ENCODE measurements around the gene GNAZ. TPM values are rescaled to one million over a fixed set of nuclear protein-coding genes. Genes with fewer than 3 reads are reported as not detected.

GNAZ gene
- total and polyA plus RNA-seq, 4 donors: 0.21 to 2.2 (median 0.38) TPM

GRCh38 chr22:23112472-23113012, 42.2 kb downstream of the GNAZ start:
- TF ChIP-seq YY1 (IDR thresholded peaks at IDR 0.05): no peak
- TF ChIP-seq, protein P1, sequence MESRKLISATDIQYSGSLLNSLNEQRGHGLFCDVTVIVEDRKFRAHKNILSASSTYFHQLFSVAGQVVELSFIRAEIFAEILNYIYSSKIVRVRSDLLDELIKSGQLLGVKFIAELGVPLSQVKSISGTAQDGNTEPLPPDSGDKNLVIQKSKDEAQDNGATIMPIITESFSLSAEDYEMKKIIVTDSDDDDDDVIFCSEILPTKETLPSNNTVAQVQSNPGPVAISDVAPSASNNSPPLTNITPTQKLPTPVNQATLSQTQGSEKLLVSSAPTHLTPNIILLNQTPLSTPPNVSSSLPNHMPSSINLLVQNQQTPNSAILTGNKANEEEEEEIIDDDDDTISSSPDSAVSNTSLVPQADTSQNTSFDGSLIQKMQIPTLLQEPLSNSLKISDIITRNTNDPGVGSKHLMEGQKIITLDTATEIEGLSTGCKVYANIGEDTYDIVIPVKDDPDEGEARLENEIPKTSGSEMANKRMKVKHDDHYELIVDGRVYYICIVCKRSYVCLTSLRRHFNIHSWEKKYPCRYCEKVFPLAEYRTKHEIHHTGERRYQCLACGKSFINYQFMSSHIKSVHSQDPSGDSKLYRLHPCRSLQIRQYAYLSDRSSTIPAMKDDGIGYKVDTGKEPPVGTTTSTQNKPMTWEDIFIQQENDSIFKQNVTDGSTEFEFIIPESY (IDR thresholded peaks at IDR 0.05): no peak
- no peak for TF ChIP-seq EGR1 (IDR thresholded peaks at IDR 0.05; ENCODE audit: low read depth in 2 of 2)
- no peak for TF ChIP-seq RXRA (IDR thresholded peaks at IDR 0.05)
- TF ChIP-seq TAF1 (conservative IDR thresholded peaks at IDR 0.05): no peak
- no peak for TF ChIP-seq CTCF (IDR thresholded peaks at IDR 0.05; ENCODE audit: low read depth, low read length, missing input control)
- no peak for TF ChIP-seq FOXA2 (IDR thresholded peaks at IDR 0.05)
- TF ChIP-seq HNF4A (conservative IDR thresholded peaks at IDR 0.05): no peak
- no peak for TF ChIP-seq SP1 (IDR thresholded peaks at IDR 0.05)
- no peak for TF ChIP-seq GABPA (IDR thresholded peaks at IDR 0.05 in 1 of 2, conservative IDR thresholded peaks at IDR 0.05 in 1 of 2)
- no peaks in the 10 kb centered on the region for H3K36me3 ChIP-seq (ENCODE audit: control insufficient read depth in 4 of 4, insufficient read depth in 3 of 4, low read depth in 1 of 4, low read length in 3 of 4)
- H3K9ac ChIP-seq (ENCODE audit: low read depth in 1 of 2, low read length in 2 of 2): no peak overlapping the region
- H3K27me3 ChIP-seq (ENCODE audit: control insufficient read depth in 4 of 4, insufficient read depth in 4 of 4, low read length in 3 of 4): no peaks in the 10 kb centered on the region
- H3K9me3 ChIP-seq (ENCODE audit: control insufficient read depth in 4 of 4, low read length in 3 of 4): no peaks in the 10 kb centered on the region
- H3K27ac ChIP-seq (ENCODE audit: low read depth in 1 of 2, low read length in 2 of 2): no peak overlapping the region
- 90% methylated on average over 9 of the region's 9 CpGs for WGBS
- DNase-seq (ENCODE audit: low spot score): no peak
- no peaks in the 10 kb centered on the region for H3K4me1 ChIP-seq (ENCODE audit: control insufficient read depth in 4 of 4, insufficient read depth in 4 of 4, low read length in 3 of 4)
- H3K4me3 ChIP-seq (ENCODE audit: low read depth in 1 of 3, low read length in 3 of 3): no peak overlapping the region

GRCh38 chr22:23113067-23113846, 42.9 kb downstream of the GNAZ start:
- no peak for DNase-seq (ENCODE audit: low spot score)
- Histone ChIP-seq H3K9ac (ENCODE audit: low read depth in 1 of 2, low read length in 2 of 2) (no peak overlapping the region), H3K27me3 (ENCODE audit: control insufficient read depth in 4 of 4, insufficient read depth in 4 of 4, low read length in 3 of 4) (no peaks in the 10 kb centered on the region), H3K27ac (ENCODE audit: low read depth in 1 of 2, low read length in 2 of 2) (no peak overlapping the region), H3K4me3 (ENCODE audit: low read depth in 1 of 3, low read length in 3 of 3) (no peak overlapping the region), H3K36me3 (ENCODE audit: control insufficient read depth in 4 of 4, insufficient read depth in 3 of 4, low read depth in 1 of 4, low read length in 3 of 4) (no peaks in the 10 kb centered on the region), H3K9me3 (ENCODE audit: control insufficient read depth in 4 of 4, low read length in 3 of 4) (no peaks in the 10 kb centered on the region), H3K4me1 (ENCODE audit: control insufficient read depth in 4 of 4, insufficient read depth in 4 of 4, low read length in 3 of 4) (no peaks in the 10 kb centered on the region)
- WGBS: 80% methylated on average over 14 of the region's 14 CpGs
- TF ChIP-seq CTCF (IDR thresholded peaks at IDR 0.05; ENCODE audit: low read depth, low read length, missing input control): no peak
- TF ChIP-seq REST (IDR thresholded peaks at IDR 0.05): no peak
- TF ChIP-seq YY1 (IDR thresholded peaks at IDR 0.05): no peak
- TF ChIP-seq NR2F2 (IDR thresholded peaks at IDR 0.05): no peak
- no peak for TF ChIP-seq HNF4A (conservative IDR thresholded peaks at IDR 0.05)
- no peak for TF ChIP-seq RAD21 (IDR thresholded peaks at IDR 0.05)
- TF ChIP-seq SP1 (IDR thresholded peaks at IDR 0.05): no peak
- TF ChIP-seq GABPA (IDR thresholded peaks at IDR 0.05 in 1 of 2, conservative IDR thresholded peaks at IDR 0.05 in 1 of 2): no peak
- TF ChIP-seq HNF4G (IDR thresholded peaks at IDR 0.05): no peak
- no peak for TF ChIP-seq TAF1 (conservative IDR thresholded peaks at IDR 0.05)
- TF ChIP-seq, protein P1 (IDR thresholded peaks at IDR 0.05): no peak
- TF ChIP-seq, protein P2, sequence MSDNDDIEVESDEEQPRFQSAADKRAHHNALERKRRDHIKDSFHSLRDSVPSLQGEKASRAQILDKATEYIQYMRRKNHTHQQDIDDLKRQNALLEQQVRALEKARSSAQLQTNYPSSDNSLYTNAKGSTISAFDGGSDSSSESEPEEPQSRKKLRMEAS (IDR thresholded peaks at IDR 0.05): no peak
- no peak for TF ChIP-seq RXRA (IDR thresholded peaks at IDR 0.05)
- TF ChIP-seq FOXA1 (IDR thresholded peaks at IDR 0.05): no peak
- TF ChIP-seq FOXA2 (IDR thresholded peaks at IDR 0.05): no peak
- TF ChIP-seq EGR1 (IDR thresholded peaks at IDR 0.05; ENCODE audit: low read depth in 2 of 2): no peak
- TF ChIP-seq JUND (IDR thresholded peaks at IDR 0.05): no peak
- TF ChIP-seq, protein P3, sequence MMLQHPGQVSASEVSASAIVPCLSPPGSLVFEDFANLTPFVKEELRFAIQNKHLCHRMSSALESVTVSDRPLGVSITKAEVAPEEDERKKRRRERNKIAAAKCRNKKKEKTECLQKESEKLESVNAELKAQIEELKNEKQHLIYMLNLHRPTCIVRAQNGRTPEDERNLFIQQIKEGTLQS (IDR thresholded peaks at IDR 0.05): no peak
